ENCODE measurements around the gene PCNX1. TPM values are rescaled to one million over a fixed set of nuclear protein-coding genes. Genes with fewer than 3 reads are reported as not detected.

Gene PCNX1
- total RNA-seq, 1 experiment from 2014 or later = 7.7 TPM

DNA sequence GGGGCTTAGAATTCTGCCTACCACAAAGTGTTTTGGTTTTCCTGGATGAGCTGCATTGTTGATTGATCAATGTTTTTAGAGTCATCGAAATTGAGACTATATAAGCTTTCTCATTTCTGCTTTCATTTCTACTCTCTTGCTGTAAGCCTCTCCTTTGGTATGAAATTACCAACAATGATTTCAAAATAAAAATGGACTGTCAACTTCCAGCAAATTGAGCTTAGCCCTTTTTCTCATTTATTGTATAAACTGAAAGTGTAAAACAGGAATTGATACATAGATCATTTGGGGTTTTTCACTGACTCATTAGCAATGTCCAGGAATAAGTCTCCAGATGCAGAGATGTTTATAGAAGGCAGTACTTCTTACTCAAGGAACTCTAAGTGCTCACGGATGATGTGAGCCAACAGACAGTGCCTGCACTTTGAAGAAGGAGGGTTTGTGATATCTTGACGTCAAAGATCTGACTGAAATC is 20.0 kb upstream of the PCNX1 start:
- no peak for DNase-seq (ENCODE audit: low read depth)
- in situ Hi-C loops (cut with HindIII; ENCODE audit: low pct_unique_long_range_greater_than_20kb, low sequenced_read_pairs) = no loop called here

DNA sequence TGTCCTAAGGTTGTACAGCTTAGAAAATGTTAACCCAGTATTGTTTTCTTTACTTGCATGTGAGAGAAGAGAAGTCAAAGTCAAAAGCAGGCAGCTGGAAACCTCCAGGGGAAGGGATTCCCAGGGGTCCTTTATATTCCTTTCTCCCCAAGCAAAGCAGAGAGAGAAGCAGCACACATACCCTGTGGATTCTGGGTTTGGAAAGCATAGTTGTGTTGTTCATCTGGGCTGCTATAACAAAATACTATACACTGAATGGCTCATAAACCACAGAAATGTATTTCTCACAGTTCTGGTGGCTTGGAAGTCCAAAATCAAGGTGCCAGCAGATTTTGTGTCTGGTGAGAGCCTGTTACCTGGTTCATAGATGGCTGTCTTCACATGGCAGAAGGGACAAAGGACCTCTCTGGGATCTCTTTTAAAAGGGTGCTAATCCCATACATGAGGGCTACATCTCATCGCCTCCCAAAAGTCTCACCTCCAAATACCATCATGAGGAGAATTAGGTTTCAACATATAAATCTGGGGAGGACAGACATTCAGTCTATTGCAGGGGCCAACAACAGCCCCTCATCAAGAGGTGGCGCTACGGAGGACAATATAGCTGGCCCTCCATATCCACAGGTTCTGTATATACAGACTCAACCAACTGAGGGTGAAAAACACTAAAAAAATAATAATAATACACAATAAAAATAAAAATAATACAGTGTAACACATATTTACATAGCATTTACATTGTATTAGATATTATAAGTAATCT is 19.3 kb upstream of the PCNX1 start:
- in situ Hi-C loops (cut with HindIII; ENCODE audit: low pct_unique_long_range_greater_than_20kb, low sequenced_read_pairs) = no loop called here

DNA sequence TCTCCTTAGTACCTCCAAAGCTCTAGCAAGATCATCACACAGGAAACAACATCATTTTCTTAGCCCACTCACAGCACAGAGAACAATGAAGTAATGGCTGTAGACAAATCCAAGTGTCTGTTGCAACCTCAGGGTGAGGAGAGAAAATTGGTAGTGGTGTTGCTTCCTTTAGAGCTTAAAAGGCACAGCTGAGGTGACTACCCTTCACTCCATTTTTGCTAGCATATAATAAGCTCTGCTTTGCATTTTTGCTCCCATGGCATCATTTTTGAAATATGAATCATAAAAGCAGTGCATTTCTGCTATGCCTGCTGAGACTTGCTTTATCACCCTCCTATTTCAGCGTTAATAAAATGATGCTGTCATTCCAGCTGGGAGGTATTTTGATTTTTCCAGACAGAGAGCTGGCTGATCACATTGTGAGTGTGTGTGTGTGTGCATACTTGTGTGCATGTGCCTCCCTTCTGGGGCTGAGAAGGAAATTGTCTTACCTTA is 18.5 kb upstream of the PCNX1 start:
- DNase-seq (ENCODE audit: low read depth) = no peak
- in situ Hi-C loops (cut with HindIII; ENCODE audit: low pct_unique_long_range_greater_than_20kb, low sequenced_read_pairs) = no loop called here

More for the DNA sequence above, 19.3 kb upstream of the PCNX1 start:
- no peak for DNase-seq (ENCODE audit: low read depth)

DNA sequence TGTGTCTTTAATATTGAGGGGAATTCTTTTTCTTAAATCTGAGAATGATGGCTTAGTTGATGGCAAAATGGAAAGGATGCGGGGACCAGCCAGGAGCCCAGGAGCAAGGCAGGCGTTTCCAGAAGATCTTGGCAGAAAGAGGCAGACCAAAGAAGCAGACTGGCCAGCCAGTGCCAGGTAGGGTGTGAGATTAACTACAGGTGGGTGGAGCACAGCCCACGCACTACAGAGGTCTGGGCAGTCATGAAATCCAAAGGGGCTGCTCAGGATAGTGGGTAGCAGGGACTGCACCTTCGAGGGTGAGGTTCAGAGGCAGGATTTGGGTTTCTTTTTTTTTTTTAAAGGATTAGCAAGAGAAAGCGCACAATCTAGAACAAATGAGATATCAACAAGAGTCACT is 17.7 kb upstream of the PCNX1 start:
- in situ Hi-C loops (cut with HindIII; ENCODE audit: low pct_unique_long_range_greater_than_20kb, low sequenced_read_pairs) = no loop called here
- DNase-seq (ENCODE audit: low read depth) = no peak

DNA sequence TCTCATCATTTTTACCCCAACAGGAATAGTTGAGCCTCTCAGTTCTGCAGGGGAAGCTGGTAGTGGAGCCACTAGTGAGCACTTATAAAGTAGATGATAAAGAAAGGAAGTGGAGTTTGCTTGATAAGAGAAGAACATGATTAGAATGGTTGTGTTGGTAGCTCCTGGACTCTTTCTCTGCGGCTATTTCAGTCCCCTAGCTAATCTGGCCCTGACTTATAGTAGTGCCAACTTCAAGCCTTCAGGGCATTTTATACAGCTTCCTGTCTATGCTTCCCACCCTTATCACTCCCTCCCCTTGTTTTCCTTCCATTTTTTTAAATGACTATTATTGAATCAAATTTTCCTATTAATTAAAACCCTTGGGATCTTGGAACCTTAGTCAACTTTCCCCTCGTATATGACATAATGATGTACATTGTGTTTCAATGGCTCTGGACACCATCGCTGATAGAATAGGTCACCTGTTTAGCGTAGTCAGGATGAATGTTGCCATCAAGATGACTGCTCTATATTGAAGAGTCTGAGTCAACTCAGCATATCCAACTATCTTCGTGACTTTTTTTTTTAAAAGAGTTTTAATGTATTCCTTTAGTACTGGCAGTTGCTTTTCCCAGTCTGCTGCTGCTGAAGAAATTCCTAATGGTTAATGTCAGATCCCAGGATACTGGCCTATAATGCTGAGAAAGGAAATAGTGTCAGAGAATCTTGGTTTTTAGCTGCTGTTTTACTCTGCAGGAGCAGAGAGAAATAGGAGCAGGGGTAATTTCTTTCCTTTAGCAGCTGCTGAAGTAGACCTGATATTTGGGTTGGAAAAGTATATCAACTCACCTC is 16.2 kb upstream of the PCNX1 start:
- in situ Hi-C loops (cut with HindIII; ENCODE audit: low pct_unique_long_range_greater_than_20kb, low sequenced_read_pairs) = no loop called here
- no peak for DNase-seq (ENCODE audit: low read depth)

DNA sequence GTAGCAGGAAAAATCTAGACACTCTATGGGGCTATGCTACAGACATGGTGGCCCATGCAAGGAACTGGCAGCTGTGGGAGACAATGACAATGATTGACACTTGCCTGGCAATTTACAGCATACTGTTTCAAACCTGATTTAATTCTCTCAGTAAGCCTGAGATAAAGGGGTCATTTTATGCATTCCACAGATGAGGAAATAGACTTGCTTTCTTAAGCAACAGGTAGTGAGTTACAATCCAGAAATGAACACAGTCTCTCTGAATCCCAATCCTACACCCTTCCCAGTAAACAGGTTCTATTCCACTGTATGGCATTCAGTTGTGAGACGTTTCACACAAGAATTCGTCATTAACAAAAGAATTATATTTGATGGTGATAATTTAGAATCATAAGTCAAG is 15.5 kb upstream of the PCNX1 start:
- in situ Hi-C loops (cut with HindIII; ENCODE audit: low pct_unique_long_range_greater_than_20kb, low sequenced_read_pairs) = no loop called here
- DNase-seq (ENCODE audit: low read depth) = no peak

DNA sequence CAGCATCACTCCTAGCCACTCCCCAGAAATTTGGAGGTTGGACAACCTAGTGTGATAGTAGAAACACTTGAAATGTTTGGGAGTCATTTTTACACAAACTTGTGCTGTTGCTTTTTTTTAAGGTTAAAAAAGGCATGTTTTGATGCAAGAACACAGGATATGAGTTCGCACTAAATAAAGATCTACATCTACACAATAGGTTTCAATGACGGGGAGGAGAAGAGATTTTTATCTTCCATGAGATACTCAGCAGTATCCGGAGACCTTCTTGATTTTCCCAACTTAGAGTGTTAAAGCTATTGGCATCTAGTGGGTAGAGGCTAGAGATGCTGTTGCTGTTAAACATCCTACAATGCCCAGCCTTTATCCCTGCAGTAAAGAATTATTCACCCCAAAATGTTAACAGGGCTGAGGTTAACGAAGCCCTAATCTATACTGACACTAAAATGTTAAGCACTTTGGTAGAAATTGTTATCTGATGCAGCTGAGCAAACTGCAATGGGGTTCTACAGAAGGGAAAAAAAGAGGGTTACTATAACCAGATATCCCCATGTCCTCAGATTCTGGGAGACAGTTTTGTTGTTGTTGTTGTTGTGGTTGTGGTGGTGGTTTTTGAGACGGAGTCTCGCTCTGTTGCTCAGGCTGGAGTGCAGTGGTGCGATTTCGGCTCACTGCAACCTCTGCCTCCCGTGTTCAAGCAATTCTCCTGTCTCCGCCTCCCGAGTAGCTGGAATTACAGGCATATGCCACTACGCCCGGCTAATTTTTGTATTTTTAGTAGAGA is 14.0 kb upstream of the PCNX1 start:
- DNase-seq (ENCODE audit: low read depth) = no peak
- in situ Hi-C loops (cut with HindIII; ENCODE audit: low pct_unique_long_range_greater_than_20kb, low sequenced_read_pairs) = no loop called here

DNA sequence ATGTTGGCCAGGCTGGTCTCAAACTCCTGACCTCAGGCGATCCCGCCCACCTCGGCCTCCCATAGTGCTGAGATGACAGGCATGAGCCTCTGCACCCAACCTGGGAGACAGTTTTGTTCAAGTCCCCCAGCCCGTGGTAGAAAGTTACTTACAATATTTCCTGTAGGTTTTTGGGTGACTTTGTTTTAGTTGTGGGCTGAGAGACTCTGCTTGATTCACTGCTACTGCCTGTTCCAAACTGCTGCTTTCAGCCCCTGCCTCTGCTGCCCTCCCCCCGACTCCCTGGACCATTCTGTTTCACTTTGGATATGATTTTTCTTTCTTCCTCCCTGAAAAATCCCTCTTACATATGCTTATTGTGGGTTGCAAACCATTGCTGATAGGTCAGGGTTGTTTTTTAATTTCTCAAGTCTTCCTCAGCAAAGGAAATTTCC is 13.4 kb upstream of the PCNX1 start:
- DNase-seq (ENCODE audit: low read depth) = no peak
- in situ Hi-C loops (cut with HindIII; ENCODE audit: low pct_unique_long_range_greater_than_20kb, low sequenced_read_pairs) = no loop called here

DNA sequence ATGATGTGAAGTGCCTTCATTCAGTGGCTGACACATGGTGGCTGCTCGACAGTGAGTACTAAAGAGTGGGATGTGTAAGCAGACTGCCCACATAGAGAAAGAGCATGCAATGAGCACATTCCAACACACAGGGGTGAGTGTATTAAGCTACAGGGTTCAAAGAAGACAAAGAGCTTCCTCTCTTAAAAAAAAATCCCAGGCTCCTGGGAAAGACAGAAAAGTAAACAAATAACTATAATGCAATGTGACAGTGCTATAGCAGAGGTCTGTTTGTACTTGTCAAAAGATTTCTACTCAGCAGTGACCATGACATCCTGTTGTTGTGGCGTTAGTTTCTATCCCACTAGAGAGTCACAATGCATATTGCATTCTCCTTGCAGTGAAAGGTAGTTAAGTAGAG is 12.4 kb upstream of the PCNX1 start:
- no peak for DNase-seq (ENCODE audit: low read depth)
- in situ Hi-C loops (cut with HindIII; ENCODE audit: low pct_unique_long_range_greater_than_20kb, low sequenced_read_pairs) = no loop called here

DNA sequence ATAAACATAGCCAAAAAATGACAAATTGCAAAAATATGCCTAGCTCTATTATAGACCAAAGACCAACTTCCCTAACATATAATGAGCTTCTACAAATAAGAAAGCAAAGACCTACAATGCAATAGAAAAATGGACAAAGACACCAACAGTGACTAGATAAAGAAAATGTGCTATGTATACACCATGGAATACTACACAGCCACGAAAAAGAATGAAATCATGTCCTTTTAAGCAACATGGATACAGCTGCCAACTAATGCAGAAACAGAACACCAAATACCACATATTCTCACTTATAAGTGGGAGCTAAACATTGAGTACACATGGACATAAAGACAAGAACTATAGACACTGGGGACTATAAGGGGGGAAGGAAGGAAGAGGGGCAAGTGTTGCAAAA is 10.9 kb upstream of the PCNX1 start:
- no peak for DNase-seq (ENCODE audit: low read depth)
- in situ Hi-C loops (cut with HindIII; ENCODE audit: low pct_unique_long_range_greater_than_20kb, low sequenced_read_pairs) = no loop called here

DNA sequence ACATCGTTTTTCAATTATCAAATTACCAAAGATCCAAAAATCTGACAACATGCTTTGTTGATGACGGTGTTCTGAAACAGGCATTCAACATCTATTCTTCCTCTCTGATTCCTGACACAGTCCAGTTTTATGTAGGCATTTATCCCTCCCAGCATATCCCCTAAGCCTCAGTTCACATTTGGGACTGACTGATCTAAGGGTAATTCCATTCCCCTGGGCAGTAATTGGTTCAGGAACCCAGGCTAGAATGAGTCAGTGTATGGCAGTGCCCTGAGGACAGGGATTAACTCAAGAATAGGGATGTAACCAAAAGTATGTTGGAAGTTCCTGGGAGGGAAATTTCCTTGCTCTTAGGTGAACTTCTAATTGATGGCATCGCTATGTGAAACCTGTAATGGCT is 10.3 kb upstream of the PCNX1 start:
- no peak for DNase-seq (ENCODE audit: low read depth)
- in situ Hi-C loops (cut with HindIII; ENCODE audit: low pct_unique_long_range_greater_than_20kb, low sequenced_read_pairs) = no loop called here

DNA sequence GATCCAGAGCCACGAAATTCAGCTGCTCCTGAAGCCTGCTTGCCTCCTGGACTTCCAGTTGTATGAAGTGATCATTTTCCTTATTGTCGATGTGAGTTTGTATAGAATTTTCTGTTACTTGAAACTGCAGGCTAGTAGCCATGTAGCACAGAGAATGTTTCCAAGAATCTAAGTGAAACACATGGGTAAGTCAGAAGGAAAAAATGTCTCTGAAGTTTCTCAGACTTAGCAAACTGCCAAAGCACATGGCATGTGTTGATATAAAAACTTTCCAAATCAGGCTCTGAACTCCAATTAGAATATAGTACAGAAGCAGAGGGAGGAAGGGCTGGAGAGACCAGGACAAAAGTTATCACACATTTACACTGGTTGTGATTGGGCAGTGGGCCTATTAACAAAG is 9.8 kb upstream of the PCNX1 start:
- no peak for DNase-seq (ENCODE audit: low read depth)
- in situ Hi-C loops (cut with HindIII; ENCODE audit: low pct_unique_long_range_greater_than_20kb, low sequenced_read_pairs) = no loop called here

DNA sequence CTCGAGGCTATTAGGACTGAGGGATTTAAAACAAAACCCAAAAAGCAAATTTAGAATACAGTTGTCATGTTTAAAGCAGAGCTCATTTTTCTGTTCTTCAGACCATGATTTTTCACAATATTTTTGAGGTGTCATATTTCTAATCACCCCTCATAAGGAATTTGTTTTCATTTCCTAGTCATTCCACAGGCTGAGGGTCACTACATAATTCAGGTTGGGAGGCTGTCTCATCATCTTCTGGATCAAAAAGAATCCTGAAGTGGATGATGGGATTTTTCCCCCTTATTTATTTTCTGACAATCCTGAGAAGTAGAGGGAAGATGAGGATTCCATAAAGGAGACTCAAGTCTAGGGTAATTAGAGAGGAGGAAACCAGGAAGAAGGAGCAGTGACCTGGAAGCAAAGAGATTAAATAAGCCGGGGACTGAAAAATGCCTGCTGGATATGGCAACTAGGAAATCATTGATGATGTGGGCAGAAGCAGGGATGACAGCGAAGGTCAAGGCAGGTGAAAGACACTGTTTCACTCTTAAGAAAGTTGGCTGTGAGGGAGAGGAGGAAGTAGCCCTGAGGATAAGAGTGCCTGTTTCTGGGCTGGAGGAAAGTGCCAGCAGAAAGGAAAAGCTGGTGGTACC is 9.0 kb upstream of the PCNX1 start:
- in situ Hi-C loops (cut with HindIII; ENCODE audit: low pct_unique_long_range_greater_than_20kb, low sequenced_read_pairs) = no loop called here
- DNase-seq (ENCODE audit: low read depth) = no peak

DNA sequence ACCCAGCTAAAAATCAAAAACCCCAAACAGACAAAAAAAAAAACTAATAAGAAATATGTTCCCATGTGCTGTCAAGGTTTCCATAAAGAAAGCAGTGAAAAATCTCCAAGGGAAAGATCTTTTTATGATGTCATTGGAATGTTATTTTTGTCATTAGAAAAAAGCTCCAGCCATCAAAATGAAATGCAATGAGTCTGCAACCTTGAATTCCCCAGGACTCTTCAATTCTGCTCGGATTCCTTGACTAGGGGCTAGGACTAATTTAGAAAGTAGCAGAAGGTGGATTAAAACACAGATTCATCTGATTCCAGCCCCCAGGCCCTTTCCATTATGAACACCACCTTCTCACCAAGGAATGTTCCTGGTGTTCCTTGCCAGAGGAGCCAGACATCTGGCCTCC is 6.0 kb upstream of the PCNX1 start:
- in situ Hi-C loops (cut with HindIII; ENCODE audit: low pct_unique_long_range_greater_than_20kb, low sequenced_read_pairs) = no loop called here
- no peak for DNase-seq (ENCODE audit: low read depth)

DNA sequence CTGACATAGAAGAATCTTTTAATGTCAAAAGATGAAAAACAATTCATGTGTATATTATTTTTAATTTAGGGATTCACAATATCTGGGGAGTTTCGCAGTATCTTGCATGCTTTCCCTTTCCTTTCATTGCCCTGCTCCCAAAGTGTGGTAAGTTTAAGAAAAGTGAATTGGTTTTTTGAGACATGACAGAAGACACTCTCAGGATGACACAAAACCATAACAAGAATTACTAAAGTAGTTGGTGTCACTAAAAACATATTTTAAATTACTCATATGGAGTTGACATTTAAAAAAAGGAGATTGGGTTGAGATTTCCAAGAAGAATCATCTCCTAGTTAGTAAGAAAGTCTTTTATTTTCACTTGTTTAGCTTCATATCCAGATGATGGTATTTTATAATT is 5.1 kb upstream of the PCNX1 start:
- DNase-seq (ENCODE audit: low read depth) = no peak
- in situ Hi-C loops (cut with HindIII; ENCODE audit: low pct_unique_long_range_greater_than_20kb, low sequenced_read_pairs) = no loop called here

DNA sequence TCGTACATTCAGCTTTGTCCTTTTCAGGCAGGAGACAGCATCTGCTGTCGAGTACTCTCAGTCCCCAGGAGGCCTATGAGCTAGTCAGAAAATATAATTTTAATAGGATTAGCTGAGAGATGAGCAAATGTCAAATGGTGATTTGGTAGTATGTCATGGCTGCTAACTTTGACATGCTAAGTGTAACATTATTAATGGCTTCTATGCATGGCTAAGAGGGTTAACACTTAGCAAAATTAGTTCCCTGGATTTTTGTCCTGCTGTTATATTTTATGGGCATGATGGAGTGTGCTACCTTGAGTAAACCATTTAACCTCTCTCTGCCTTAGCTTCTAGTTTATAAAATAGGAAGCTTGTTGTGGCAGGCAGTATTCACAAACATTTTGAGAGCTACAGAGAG is 2.9 kb upstream of the PCNX1 start:
- DNase-seq (ENCODE audit: low read depth) = no peak
- in situ Hi-C loops (cut with HindIII; ENCODE audit: low pct_unique_long_range_greater_than_20kb, low sequenced_read_pairs) = no loop called here

DNA sequence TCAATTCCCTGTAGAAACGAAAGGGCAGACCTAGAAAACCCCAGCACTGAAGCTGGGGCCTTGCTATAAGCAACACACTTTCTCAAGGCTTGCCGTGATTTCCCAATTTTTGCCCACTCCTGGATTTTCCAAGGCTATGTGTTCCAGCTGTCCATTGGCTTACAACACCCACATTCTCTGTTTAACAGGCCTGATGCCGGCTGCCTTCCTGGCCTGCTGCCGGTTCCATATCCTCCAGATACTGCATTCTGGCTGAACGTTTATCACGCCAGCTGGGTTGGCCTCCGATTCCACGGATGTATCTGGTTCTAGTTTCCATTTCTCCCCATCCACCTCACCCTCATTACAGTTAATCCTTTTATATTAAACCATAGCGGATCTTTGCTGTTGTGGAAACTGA is 2.0 kb upstream of the PCNX1 start:
- in situ Hi-C loops (cut with HindIII; ENCODE audit: low pct_unique_long_range_greater_than_20kb, low sequenced_read_pairs) = no loop called here
- DNase-seq (ENCODE audit: low read depth) = no peak

DNA sequence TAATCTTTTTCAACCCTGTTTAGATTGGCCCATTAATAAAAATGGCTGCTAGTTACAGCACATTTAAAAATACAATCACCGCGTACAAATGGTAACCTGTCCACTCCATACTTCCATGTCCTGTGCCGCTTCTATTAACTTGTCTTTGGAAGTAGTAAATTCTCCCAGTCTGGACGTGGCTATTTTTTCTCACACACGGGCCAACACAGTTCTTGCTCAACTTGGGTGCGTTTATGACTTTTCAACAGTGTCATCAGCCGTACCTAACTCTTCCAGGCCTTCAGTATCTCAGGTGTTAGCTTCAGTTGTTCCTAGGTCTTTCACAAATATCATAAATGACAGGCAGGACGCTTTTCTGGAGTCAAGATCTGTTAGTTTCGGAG is 475 bp upstream of the PCNX1 start:
- in situ Hi-C loops (cut with HindIII; ENCODE audit: low pct_unique_long_range_greater_than_20kb, low sequenced_read_pairs) = no loop called here
- DNase-seq (ENCODE audit: low read depth) = no peak
